SK-N-SH treated with all-trans-retinoic acid at 6 μM for 48 hours (cell line): ENCODE data around the gene AP2S1.

Experiments used
- ARNTL ChIP-seq: fragments of 450-650 bp; formaldehyde crosslinking; IDR thresholded peaks from 2 replicates; pipeline ENCODE4 v1.5.0; 2020; ENCODE audit warnings: low read depth, mild to moderate bottlenecking, moderate library complexity, borderline replicate concordance
- CREB5 ChIP-seq: fragments of 250-450 bp; sonication (Bioruptor Pico); IDR thresholded peaks from 2 replicates; pipeline ENCODE4 v1.5.1; 2020; ENCODE audit warnings: low read depth, mild to moderate bottlenecking, moderate library complexity
- ESRRG ChIP-seq: fragments of 250-450 bp; sonication (Bioruptor Pico); IDR thresholded peaks from 2 replicates; pipeline ENCODE4 v1.6.1; 2021; ENCODE audit warnings: mild to moderate bottlenecking
- GLIS3 ChIP-seq: fragments of 250-450 bp; sonication (Bioruptor Pico); IDR thresholded peaks from 2 replicates; pipeline ENCODE4 v1.5.0; 2020; ENCODE audit warnings: mild to moderate bottlenecking, moderate library complexity
- ISL1 ChIP-seq: fragments of 250-450 bp; sonication (Bioruptor Pico); IDR thresholded peaks from 2 replicates; pipeline ENCODE4 v2.1.2; 2022; ENCODE audit warnings: mild to moderate bottlenecking, moderate library complexity
- PATZ1 ChIP-seq: fragments of 250-450 bp; sonication (Bioruptor Pico); IDR thresholded peaks from 2 replicates; pipeline ENCODE4 v1.8.0; 2020; ENCODE audit warnings: mild to moderate bottlenecking, moderate library complexity, borderline replicate concordance
- TCF4 ChIP-seq: fragments of 250-450 bp; sonication (Bioruptor Pico); IDR thresholded peaks from 2 replicates; pipeline ENCODE4 v1.8.0; 2021; ENCODE audit warnings: mild to moderate bottlenecking, moderate library complexity, borderline replicate concordance
- TOX ChIP-seq: fragments of 250-450 bp; sonication (Bioruptor Pico); IDR thresholded peaks from 2 replicates; pipeline ENCODE4 v1.8.0; 2021; ENCODE audit warnings: mild to moderate bottlenecking, moderate library complexity, borderline replicate concordance
- ZFP3 ChIP-seq: fragments of 250-450 bp; sonication (Bioruptor Pico); IDR thresholded peaks from 2 replicates; pipeline ENCODE4 v1.5.0; 2020; ENCODE audit warnings: mild to moderate bottlenecking, moderate library complexity
- ZFP30 ChIP-seq: fragments of 450-650 bp; formaldehyde crosslinking; IDR thresholded peaks from 2 replicates; pipeline ENCODE4 v1.5.0; 2022; ENCODE audit warnings: mild to moderate bottlenecking, moderate library complexity
- ZNF70 ChIP-seq: fragments of 450-650 bp; formaldehyde crosslinking; IDR thresholded peaks from 2 replicates; pipeline ENCODE4 v1.5.0; 2020; ENCODE audit warnings: mild to moderate bottlenecking, moderate library complexity
- ZNF8 ChIP-seq: fragments of 450-650 bp; formaldehyde crosslinking; IDR thresholded peaks from 2 replicates; pipeline ENCODE4 v1.5.0; 2020; ENCODE audit warnings: mild to moderate bottlenecking, moderate library complexity

- TF ChIP-seq ZFP3 (CRISPR knock-in tag): no peak
- no peak for TF ChIP-seq TCF4 (CRISPR knock-in tag)
- TF ChIP-seq ISL1 (CRISPR knock-in tag): no peak
- no peak for TF ChIP-seq CREB5 (CRISPR knock-in tag)
- TF ChIP-seq ZNF70 (CRISPR knock-in tag): no peak
- no peak for TF ChIP-seq TOX
- TF ChIP-seq ZFP30 (CRISPR knock-in tag): no peak
- no peak for TF ChIP-seq ZNF8
- TF ChIP-seq ESRRG (CRISPR knock-in tag): no peak
- TF ChIP-seq PATZ1 (CRISPR knock-in tag): no peak
- TF ChIP-seq GLIS3 (CRISPR knock-in tag): no peak
- no peak for TF ChIP-seq ARNTL (CRISPR knock-in tag)
Observed at GRCh38 chr19:46824890-46825730, 25.5 kb downstream of the AP2S1 start.
